Measurements from ENCODE around the gene CDK5R2. TPM values are rescaled to one million over a fixed set of nuclear protein-coding genes. Genes with fewer than 3 reads are reported as not detected.

Gene CDK5R2
- polyA plus RNA-seq, 2 of the 4 experiments (the other 2 are of a cell fraction): 0.63 to 0.94 TPM

DNA sequence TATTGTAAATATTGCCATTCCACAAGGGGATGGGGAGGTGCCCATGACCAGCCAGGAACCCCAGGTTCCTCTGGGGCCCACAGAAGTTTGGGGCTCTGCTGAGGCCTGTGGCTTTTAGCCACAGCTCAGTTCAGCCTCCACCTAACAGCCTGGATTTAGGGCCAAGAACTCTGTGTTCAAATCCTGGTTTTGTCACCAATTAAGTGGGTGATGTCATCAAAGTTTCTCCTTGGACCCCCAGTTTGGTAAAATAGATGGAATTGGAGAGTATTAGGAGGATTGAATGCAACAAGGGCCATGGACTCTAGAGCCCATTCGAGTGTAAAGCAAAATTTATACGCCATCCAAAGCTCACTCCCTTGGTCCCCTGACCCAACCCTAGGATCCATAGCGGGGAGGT lies 28.7 kb downstream of the CDK5R2 start:
- H3K4me1 ChIP-seq: peaks cover 7% of the 10 kb centered on the region; the same call in 1 of the 3 replicates
- FAIRE-seq (no peak), ATAC-seq (no peak), DNase-seq (ENCODE audit: low read depth in 1 of 2, low spot score in 1 of 2) (no peak)
- H3K9me3 ChIP-seq: no peaks in the 10 kb centered on the region
- H3K4me2 ChIP-seq: no peak overlapping the region
- CTCF ChIA-PET: interaction anchor here (0.8 to 3.8 kb wide), 5 partner anchors 7 to 167 kb away, joined by 3 to 25 read pairs (median 3); no protein-coding TSS in a partner anchor
- H3K27ac ChIP-seq: no peak overlapping the region
- TF ChIP-seq, protein P1, sequence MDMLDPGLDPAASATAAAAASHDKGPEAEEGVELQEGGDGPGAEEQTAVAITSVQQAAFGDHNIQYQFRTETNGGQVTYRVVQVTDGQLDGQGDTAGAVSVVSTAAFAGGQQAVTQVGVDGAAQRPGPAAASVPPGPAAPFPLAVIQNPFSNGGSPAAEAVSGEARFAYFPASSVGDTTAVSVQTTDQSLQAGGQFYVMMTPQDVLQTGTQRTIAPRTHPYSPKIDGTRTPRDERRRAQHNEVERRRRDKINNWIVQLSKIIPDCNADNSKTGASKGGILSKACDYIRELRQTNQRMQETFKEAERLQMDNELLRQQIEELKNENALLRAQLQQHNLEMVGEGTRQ (IDR thresholded peaks at IDR 0.05): no peak
- TF ChIP-seq NPAS2 (CRISPR knock-in tag; IDR thresholded peaks at IDR 0.05; ENCODE audit: borderline replicate concordance): no peak
- TF ChIP-seq FOSB (CRISPR knock-in tag; IDR thresholded peaks at IDR 0.05): no peak
- no peak for TF ChIP-seq HES2 (IDR thresholded peaks at IDR 0.05)
- TF ChIP-seq CBX2 (IDR thresholded peaks at IDR 0.05; ENCODE audit: borderline replicate concordance, low read depth): no peak
- TF ChIP-seq SMC3 (IDR thresholded peaks at IDR 0.05): no peak
- no peak for TF ChIP-seq CEBPB (IDR thresholded peaks at IDR 0.05)
- no peak for TF ChIP-seq ESRRA (IDR thresholded peaks at IDR 0.05; ENCODE audit: borderline replicate concordance, low read length)
- no peak for TF ChIP-seq HDAC2 (IDR thresholded peaks at IDR 0.05)
- no peak for TF ChIP-seq EP300 (IDR thresholded peaks at IDR 0.05)
- TF ChIP-seq JUN (IDR thresholded peaks at IDR 0.05): no peak
- TF ChIP-seq POLR2A (IDR thresholded peaks at IDR 0.05; ENCODE audit: low read length): no peak
- TF ChIP-seq REST (IDR thresholded peaks at IDR 0.05): no peak
- TF ChIP-seq ATOH8 (CRISPR knock-in tag; IDR thresholded peaks at IDR 0.05; ENCODE audit: low read depth): no peak
- no peak for TF ChIP-seq GATA3 (IDR thresholded peaks at IDR 0.05; ENCODE audit: borderline replicate concordance)
- no peak for TF ChIP-seq MAFK (IDR thresholded peaks at IDR 0.05; ENCODE audit: partially characterized antibody)
- TF ChIP-seq HOXB13 (CRISPR knock-in tag; IDR thresholded peaks at IDR 0.05; ENCODE audit: low read depth): no peak
- no peak for TF ChIP-seq FOXS1 (CRISPR knock-in tag; IDR thresholded peaks at IDR 0.05)
- TF ChIP-seq RCOR1 (IDR thresholded peaks at IDR 0.05; ENCODE audit: low read depth, low read length): no peak
- TF ChIP-seq POLR2AphosphoS2 (conservative IDR thresholded peaks at IDR 0.05; ENCODE audit: low read length): no peak
- WGBS (ENCODE audit: missing lambda C conversion rate): 29% methylated on average over 3 of the region's 3 CpGs
- POLR2A ChIA-PET: no interaction called here
- H3K4me3 ChIP-seq: no peak overlapping the region

DNA sequence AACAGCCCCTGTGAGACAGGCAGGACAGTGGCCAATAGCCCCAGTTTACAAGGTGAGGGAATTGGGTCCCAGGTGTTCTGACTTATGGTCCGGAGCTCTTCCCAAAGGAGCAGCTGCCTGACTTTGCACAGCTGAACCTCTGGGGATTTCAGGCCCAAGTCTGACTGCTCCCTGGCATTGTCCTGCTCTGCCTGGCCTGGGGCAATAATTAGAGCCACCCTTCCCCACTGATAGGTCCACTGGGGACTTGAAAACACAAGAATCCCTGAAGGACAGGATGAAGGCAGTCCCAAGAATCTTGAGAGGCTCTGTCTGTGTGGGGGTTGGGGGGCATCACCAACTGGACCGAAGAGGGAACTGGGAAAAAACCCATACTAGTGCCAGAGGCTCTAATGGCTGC lies 29.2 kb downstream of the CDK5R2 start:
- POLR2A ChIA-PET: no interaction called here
- 14% methylated on average over 2 of the region's 2 CpGs for WGBS (ENCODE audit: missing lambda C conversion rate)

More for the DNA sequence above, 29.2 kb downstream of the CDK5R2 start:
- CTCF ChIA-PET: interaction anchor here (0.7 to 3.8 kb wide), 6 partner anchors 8 to 166 kb away, joined by 3 to 25 read pairs (median 4); no protein-coding TSS in a partner anchor
- peaks cover 7% of the 10 kb centered on the region; the same call in 1 of the 3 replicates for H3K4me1 ChIP-seq
- no peak for FAIRE-seq
- no peak overlapping the region for H3K4me3 ChIP-seq
- H3K9me3 ChIP-seq: no peaks in the 10 kb centered on the region
- no peak for TF ChIP-seq ZNF302 (CRISPR knock-in tag; IDR thresholded peaks at IDR 0.05)
- no peak for TF ChIP-seq RARB (CRISPR knock-in tag; IDR thresholded peaks at IDR 0.05)
- H3K27ac ChIP-seq: no peak overlapping the region
- no peak overlapping the region for H3K4me2 ChIP-seq
- no peak for DNase-seq (ENCODE audit: low read depth in 1 of 2, low spot score in 1 of 2)
- ATAC-seq: no peak

Data from A549 (cell line).